Measurements from ENCODE around the gene FRMD1. TPM values are rescaled to one million over a fixed set of nuclear protein-coding genes. Genes with fewer than 3 reads are reported as not detected.

Gene FRMD1
- total RNA-seq, 1 experiment from 2014 or later = not detected

DNA sequence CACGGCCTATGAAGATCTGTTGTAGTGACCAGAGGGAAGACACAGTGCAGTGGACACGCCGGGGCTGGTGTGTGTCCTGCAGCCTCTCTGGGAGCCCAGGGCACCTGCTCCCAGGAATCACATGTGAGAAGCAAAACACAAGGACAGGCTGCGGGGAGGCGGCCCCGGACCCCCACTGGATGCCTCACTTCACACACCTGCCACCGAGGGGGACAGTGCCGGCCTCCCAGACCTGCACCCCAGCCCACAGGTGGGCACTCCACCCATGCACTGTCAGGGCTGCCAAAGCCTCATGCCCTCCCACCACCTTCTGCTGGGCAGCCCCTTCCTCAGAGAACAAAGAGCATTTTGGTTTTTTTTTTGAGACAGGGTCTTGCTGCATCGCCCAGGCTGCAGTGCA, 27.4 kb downstream of the FRMD1 start:
- H3K79me2 ChIP-seq (ENCODE audit: low read length) = no peaks in the 10 kb centered on the region
- H3K27ac ChIP-seq (ENCODE audit: low read length) = no peak overlapping the region
- no peaks in the 10 kb centered on the region for H3F3A ChIP-seq (ENCODE audit: low read length, unreplicated experiment)
- DNase-seq (no peak), ATAC-seq (no peak)
- intact Hi-C loops (cut with micrococcal nuclease) = no loop called here
- H3K4me3 ChIP-seq (ENCODE audit: low read length) = no peak overlapping the region
- H3K9me3 ChIP-seq (ENCODE audit: low read length) = no peaks in the 10 kb centered on the region
- no peak overlapping the region for H3K4me2 ChIP-seq (ENCODE audit: low read length)
- no peak overlapping the region for H2AFZ ChIP-seq (ENCODE audit: low read length)
- TF ChIP-seq EZH2phosphoT487 (IDR thresholded peaks at IDR 0.05; ENCODE audit: borderline replicate concordance, low read length) (no peak), EZH2 (IDR thresholded peaks at IDR 0.05; ENCODE audit: low read length, unreplicated experiment) (no peak)
- TF ChIP-seq, protein P1, sequence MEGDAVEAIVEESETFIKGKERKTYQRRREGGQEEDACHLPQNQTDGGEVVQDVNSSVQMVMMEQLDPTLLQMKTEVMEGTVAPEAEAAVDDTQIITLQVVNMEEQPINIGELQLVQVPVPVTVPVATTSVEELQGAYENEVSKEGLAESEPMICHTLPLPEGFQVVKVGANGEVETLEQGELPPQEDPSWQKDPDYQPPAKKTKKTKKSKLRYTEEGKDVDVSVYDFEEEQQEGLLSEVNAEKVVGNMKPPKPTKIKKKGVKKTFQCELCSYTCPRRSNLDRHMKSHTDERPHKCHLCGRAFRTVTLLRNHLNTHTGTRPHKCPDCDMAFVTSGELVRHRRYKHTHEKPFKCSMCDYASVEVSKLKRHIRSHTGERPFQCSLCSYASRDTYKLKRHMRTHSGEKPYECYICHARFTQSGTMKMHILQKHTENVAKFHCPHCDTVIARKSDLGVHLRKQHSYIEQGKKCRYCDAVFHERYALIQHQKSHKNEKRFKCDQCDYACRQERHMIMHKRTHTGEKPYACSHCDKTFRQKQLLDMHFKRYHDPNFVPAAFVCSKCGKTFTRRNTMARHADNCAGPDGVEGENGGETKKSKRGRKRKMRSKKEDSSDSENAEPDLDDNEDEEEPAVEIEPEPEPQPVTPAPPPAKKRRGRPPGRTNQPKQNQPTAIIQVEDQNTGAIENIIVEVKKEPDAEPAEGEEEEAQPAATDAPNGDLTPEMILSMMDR (conservative IDR thresholded peaks at IDR 0.05; ENCODE audit: low read depth, low read length) = no peak
- ChIA-PET POLR2A (ENCODE audit: unreplicated experiment) (no interaction called here), CTCF (no interaction called here)
- H3K9ac ChIP-seq (ENCODE audit: low read length) = no peak overlapping the region
- no peaks in the 10 kb centered on the region for H3K36me3 ChIP-seq (ENCODE audit: low read depth, low read length)
- H3K27me3 ChIP-seq (ENCODE audit: low read length) = no peaks in the 10 kb centered on the region
- no peaks in the 10 kb centered on the region for H4K20me1 ChIP-seq (ENCODE audit: low read length)
- no TSS peak for BruUV-seq (replicated peaks)
- H3K4me1 ChIP-seq (ENCODE audit: insufficient read depth, low read length) = no peaks in the 10 kb centered on the region
- no peaks in the 10 kb centered on the region for H3K9me2 ChIP-seq (replicated peaks; ENCODE audit: low read length)

DNA sequence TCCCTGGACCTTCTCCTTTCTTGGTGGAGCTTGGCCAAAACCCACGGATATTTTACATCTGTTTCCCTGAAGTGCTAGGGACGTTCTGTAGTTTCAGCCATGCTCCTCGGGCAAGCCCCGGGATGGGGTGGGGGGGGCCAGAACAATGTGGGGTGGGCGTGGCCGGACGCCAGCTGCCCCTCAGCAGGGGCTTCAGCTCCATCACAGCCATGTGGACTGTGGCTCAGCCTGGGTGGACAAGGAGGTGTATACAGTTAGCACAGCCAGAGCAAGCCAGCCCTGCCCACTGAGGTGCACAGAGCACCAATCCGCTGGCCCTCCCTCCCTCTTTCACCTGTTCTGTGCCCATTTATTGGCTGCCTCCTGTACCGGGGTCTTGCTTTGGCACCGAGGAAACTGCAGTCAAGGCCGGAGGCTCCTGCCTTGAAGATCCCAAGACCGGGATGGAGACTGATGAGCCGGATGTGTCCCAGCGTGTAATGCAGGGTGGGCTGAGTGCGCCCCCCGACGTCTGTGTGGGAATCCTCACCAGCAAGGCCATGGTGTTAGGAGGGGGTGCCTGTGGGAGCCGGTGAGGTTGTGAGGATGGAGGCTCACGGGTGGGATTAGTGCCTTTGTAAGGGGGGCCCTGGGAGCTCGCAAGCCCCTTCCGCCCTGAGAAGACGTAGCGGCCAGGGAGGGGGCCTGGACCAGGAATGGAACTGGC, 28.0 kb downstream of the FRMD1 start:
- Histone ChIP-seq H3K27ac (ENCODE audit: low read length) (no peak overlapping the region), H3K9me2 (replicated peaks; ENCODE audit: low read length) (no peaks in the 10 kb centered on the region), H3K9me3 (ENCODE audit: low read length) (no peaks in the 10 kb centered on the region), H2AFZ (ENCODE audit: low read length) (no peak overlapping the region), H4K20me1 (ENCODE audit: low read length) (no peaks in the 10 kb centered on the region), H3K4me1 (ENCODE audit: insufficient read depth, low read length) (no peaks in the 10 kb centered on the region), H3K79me2 (ENCODE audit: low read length) (no peaks in the 10 kb centered on the region), H3F3A (ENCODE audit: low read length, unreplicated experiment) (no peaks in the 10 kb centered on the region), H3K36me3 (ENCODE audit: low read depth, low read length) (no peaks in the 10 kb centered on the region), H3K27me3 (ENCODE audit: low read length) (no peaks in the 10 kb centered on the region), H3K9ac (ENCODE audit: low read length) (no peak overlapping the region), H3K4me3 (ENCODE audit: low read length) (no peak overlapping the region), H3K4me2 (ENCODE audit: low read length) (no peak overlapping the region)
- BruUV-seq (replicated peaks) = no TSS peak
- TF ChIP-seq, protein P1 (conservative IDR thresholded peaks at IDR 0.05; ENCODE audit: low read depth, low read length) = no peak
- no peak for TF ChIP-seq EZH2phosphoT487 (IDR thresholded peaks at IDR 0.05; ENCODE audit: borderline replicate concordance, low read length)
- no peak for TF ChIP-seq EZH2 (IDR thresholded peaks at IDR 0.05; ENCODE audit: low read length, unreplicated experiment)
- ChIA-PET POLR2A (ENCODE audit: unreplicated experiment) (no interaction called here), CTCF (no interaction called here)
- DNase-seq (no peak), ATAC-seq (no peak)
- intact Hi-C loops (cut with micrococcal nuclease) = no loop called here

DNA sequence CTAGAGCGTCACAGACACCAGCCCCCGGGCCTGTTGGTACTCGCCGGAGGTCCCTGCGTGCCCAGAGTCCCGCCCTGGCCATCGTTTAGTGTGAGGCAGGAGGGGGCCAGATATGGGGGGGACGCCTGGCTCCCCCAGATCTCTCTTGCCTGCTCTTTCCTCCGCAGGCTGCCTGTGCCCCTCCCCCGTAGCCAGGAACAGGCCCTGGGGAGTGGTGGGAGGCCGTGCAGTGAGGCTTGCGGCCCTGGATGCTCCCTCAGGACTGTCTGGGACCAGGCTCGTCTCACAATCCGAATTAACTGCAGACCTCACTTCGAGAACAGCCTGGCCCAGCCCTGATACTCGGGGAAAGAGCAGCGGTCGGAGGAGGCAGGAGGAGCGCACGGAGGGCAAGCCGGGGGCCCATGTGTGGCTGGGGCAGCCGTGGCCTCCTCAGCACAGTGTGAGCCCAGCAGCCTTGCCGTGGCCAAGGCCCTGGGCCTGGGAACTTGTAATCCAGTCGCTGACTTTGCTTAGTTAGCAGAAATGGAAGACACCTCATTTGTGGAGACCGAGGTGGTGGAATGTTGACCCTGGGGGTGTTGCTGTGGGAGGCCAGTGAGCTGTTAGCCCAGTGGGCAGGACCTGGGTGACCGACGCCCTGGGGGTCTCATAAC, 28.7 kb downstream of the FRMD1 start:
- POLR2A ChIA-PET (ENCODE audit: unreplicated experiment) = no interaction called here
- intact Hi-C loops (cut with micrococcal nuclease) = no loop called here
- H3K27ac ChIP-seq (ENCODE audit: low read length) = no peak overlapping the region
- TF ChIP-seq EZH2phosphoT487 (IDR thresholded peaks at IDR 0.05; ENCODE audit: borderline replicate concordance, low read length) (no peak), EZH2 (IDR thresholded peaks at IDR 0.05; ENCODE audit: low read length, unreplicated experiment) (no peak)
- TF ChIP-seq, protein P1 (conservative IDR thresholded peaks at IDR 0.05; ENCODE audit: low read depth, low read length) = no peak
- no peaks in the 10 kb centered on the region for H4K20me1 ChIP-seq (ENCODE audit: low read length)
- CTCF ChIA-PET = no interaction called here
- no peaks in the 10 kb centered on the region for H3K36me3 ChIP-seq (ENCODE audit: low read depth, low read length)
- no peak overlapping the region for H3K4me2 ChIP-seq (ENCODE audit: low read length)
- no peaks in the 10 kb centered on the region for H3F3A ChIP-seq (ENCODE audit: low read length, unreplicated experiment)
- no peak for ATAC-seq
- no peaks in the 10 kb centered on the region for H3K79me2 ChIP-seq (ENCODE audit: low read length)
- BruUV-seq (replicated peaks) = no TSS peak
- no peak for DNase-seq
- H2AFZ ChIP-seq (ENCODE audit: low read length) = no peak overlapping the region
- no peaks in the 10 kb centered on the region for H3K4me1 ChIP-seq (ENCODE audit: insufficient read depth, low read length)
- no peaks in the 10 kb centered on the region for H3K9me3 ChIP-seq (ENCODE audit: low read length)
- no peak overlapping the region for H3K4me3 ChIP-seq (ENCODE audit: low read length)
- no peak overlapping the region for H3K9ac ChIP-seq (ENCODE audit: low read length)
- no peaks in the 10 kb centered on the region for H3K27me3 ChIP-seq (ENCODE audit: low read length)
- no peaks in the 10 kb centered on the region for H3K9me2 ChIP-seq (replicated peaks; ENCODE audit: low read length)
